ENCODE results near the gene NDFIP2. TPM values are rescaled to one million over a fixed set of nuclear protein-coding genes. Genes with fewer than 3 reads are reported as not detected.

NDFIP2 gene
- total RNA-seq, 1 experiment from 2014 or later: 31.0 TPM

DNA sequence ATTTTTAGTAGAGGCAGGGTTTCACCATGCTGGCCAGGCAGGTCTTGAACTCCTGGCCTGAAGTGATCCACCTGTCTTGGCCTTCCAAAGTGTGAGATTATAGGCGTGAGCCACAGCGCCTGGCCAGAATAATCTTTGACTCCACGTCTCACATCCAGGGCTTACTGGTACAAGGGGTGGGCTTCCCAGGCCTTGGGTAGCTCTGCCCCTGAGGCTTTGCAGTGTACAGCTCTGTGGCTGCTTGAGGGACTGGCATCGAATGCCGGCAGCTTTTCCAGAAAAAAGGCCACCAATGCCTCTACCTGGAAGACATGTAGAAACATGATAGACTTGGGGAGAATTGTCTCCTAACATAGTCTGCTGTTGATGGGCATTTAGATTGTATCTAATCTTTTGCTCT lies 57.8 kb downstream of the NDFIP2 start:
- Histone ChIP-seq H2BK5ac (ENCODE audit: insufficient read length, low read length) (no peak overlapping the region), H3K23me2 (ENCODE audit: insufficient read length, low read depth, low read length, poor library complexity, severe bottlenecking) (no peaks in the 10 kb centered on the region), H3T11ph (ENCODE audit: low read length) (no peak overlapping the region), H2BK15ac (ENCODE audit: low read depth, low read length) (no peak overlapping the region), H2BK20ac (ENCODE audit: low read depth, low read length, poor library complexity, severe bottlenecking) (no peak overlapping the region), H3K27ac (ENCODE audit: insufficient read length, low read depth, low read length) (no peak overlapping the region), H3K4me2 (ENCODE audit: insufficient read depth, insufficient read length, low read length) (no peak overlapping the region), H3K23ac (ENCODE audit: insufficient read length, low read depth, low read length) (no peak overlapping the region), H3K9ac (ENCODE audit: extremely low read depth, insufficient read length, low read length) (no peak overlapping the region), H4K91ac (ENCODE audit: insufficient read length, low read depth, low read length) (no peak overlapping the region), H2BK12ac (ENCODE audit: insufficient read length, low read depth, low read length) (no peak overlapping the region), H3K79me1 (ENCODE audit: insufficient read depth, low read depth, low read length, poor library complexity, severe bottlenecking) (no peaks in the 10 kb centered on the region), H4K5ac (ENCODE audit: insufficient read length, low read depth, low read length) (no peak overlapping the region), H4K8ac (replicated peaks; ENCODE audit: insufficient read length, low read depth, low read length) (no peak overlapping the region), H3K56ac (ENCODE audit: insufficient read length, low read depth, low read length) (no peak overlapping the region), H4K20me1 (ENCODE audit: control insufficient read depth, insufficient read depth, insufficient read length) (no peaks in the 10 kb centered on the region), H3K4me1 (ENCODE audit: insufficient read depth, low read length) (no peaks in the 10 kb centered on the region; the same call in 1 of the 2 replicates), H3K4ac (ENCODE audit: low read depth, low read length) (no peak overlapping the region), H2BK120ac (ENCODE audit: low read depth, low read length, poor library complexity, severe bottlenecking) (no peak overlapping the region), H2AFZ (ENCODE audit: low read length) (no peak overlapping the region), H2AK5ac (ENCODE audit: insufficient read length, low read length) (no peak overlapping the region), H3K14ac (ENCODE audit: insufficient read depth, low read length) (no peak overlapping the region; the same call in 1 of the 2 replicates), H3K27me3 (ENCODE audit: insufficient read depth, low read length) (no peaks in the 10 kb centered on the region), H3K79me2 (ENCODE audit: insufficient read depth, low read length) (no peaks in the 10 kb centered on the region), H3K9me3 (ENCODE audit: control insufficient read depth, low read depth, low read length) (no peaks in the 10 kb centered on the region), H3K18ac (ENCODE audit: insufficient read length, low read depth, low read length) (no peak overlapping the region)
- H3K4me3 Mint-ChIP-seq: no peak overlapping the region
- no peak overlapping the region for H3K27ac Mint-ChIP-seq
- H3K27me3 Mint-ChIP-seq (ENCODE audit: low read depth): no peaks in the 10 kb centered on the region
- no peaks in the 10 kb centered on the region for H3K9me3 Mint-ChIP-seq
- WGBS (ENCODE audit: extremely low coverage, insufficient read length, low lambda C conversion rate): no CpG with 5 or more reads among the region's 5 CpGs
- no peak for DNase-seq
- TF ChIP-seq, protein P1, sequence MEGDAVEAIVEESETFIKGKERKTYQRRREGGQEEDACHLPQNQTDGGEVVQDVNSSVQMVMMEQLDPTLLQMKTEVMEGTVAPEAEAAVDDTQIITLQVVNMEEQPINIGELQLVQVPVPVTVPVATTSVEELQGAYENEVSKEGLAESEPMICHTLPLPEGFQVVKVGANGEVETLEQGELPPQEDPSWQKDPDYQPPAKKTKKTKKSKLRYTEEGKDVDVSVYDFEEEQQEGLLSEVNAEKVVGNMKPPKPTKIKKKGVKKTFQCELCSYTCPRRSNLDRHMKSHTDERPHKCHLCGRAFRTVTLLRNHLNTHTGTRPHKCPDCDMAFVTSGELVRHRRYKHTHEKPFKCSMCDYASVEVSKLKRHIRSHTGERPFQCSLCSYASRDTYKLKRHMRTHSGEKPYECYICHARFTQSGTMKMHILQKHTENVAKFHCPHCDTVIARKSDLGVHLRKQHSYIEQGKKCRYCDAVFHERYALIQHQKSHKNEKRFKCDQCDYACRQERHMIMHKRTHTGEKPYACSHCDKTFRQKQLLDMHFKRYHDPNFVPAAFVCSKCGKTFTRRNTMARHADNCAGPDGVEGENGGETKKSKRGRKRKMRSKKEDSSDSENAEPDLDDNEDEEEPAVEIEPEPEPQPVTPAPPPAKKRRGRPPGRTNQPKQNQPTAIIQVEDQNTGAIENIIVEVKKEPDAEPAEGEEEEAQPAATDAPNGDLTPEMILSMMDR (conservative IDR thresholded peaks at IDR 0.05): no peak
- H3K36me3 Mint-ChIP-seq (ENCODE audit: insufficient read depth in 1 of 3, low read depth in 3 of 3): peaks cover 0 to 3% (median 0%) of the 10 kb centered on the region in 3 experiments; a peak in 3 of 7 replicates
- H3K4me1 Mint-ChIP-seq: peaks cover 29 to 35% of the 10 kb centered on the region in 2 experiments

All from H9 (cell line).